ENCODE results near the gene AHI1. TPM values are rescaled to one million over a fixed set of nuclear protein-coding genes. Genes with fewer than 3 reads are reported as not detected.

AHI1 gene
- total RNA-seq, 1 donor from 2014 or later = 21.0 TPM

- no peaks in the 10 kb centered on the region for H3K27me3 Mint-ChIP-seq
- ATAC-seq (ENCODE audit: low read depth) (peak; percentile 31), DNase-seq (no peak)
- H3K9me3 Mint-ChIP-seq = no peaks in the 10 kb centered on the region
- POLR2A ChIA-PET = no interaction called here
- CTCF ChIA-PET = no interaction called here
- no peak overlapping the region for H3K4me3 Mint-ChIP-seq
- H3K36me3 Mint-ChIP-seq (ENCODE audit: low read depth) = no peaks in the 10 kb centered on the region
- H3K27ac Mint-ChIP-seq = no peak overlapping the region
- TF ChIP-seq CTCF (IDR thresholded peaks at IDR 0.05) = no peak
- H3K4me1 Mint-ChIP-seq = peaks cover 9% of the 10 kb centered on the region
- intact Hi-C loops (cut with micrococcal nuclease) = loop anchor here (10.0 kb wide), 1 partner anchor 789 kb away; no protein-coding TSS in a partner anchor
Observed at GRCh38 chr6:135434095-135434494, 63.4 kb downstream of the AHI1 start.

GRCh38 chr6:135428078-135428477, 69.5 kb downstream of the AHI1 start:
- Mint-ChIP-seq H3K9me3 (no peaks in the 10 kb centered on the region), H3K27me3 (no peaks in the 10 kb centered on the region), H3K27ac (no peak overlapping the region), H3K36me3 (ENCODE audit: low read depth) (no peaks in the 10 kb centered on the region), H3K4me3 (no peak overlapping the region), H3K4me1 (no peaks in the 10 kb centered on the region)
- ATAC-seq (ENCODE audit: low read depth) = no peak
- no peak for DNase-seq
- TF ChIP-seq CTCF (IDR thresholded peaks at IDR 0.05) = no peak
- intact Hi-C loops (cut with micrococcal nuclease) = no loop called here
- ChIA-PET POLR2A (no interaction called here), CTCF (no interaction called here)

- Mint-ChIP-seq H3K4me3 (no peak overlapping the region), H3K9me3 (no peaks in the 10 kb centered on the region), H3K27ac (no peak overlapping the region), H3K4me1 (no peaks in the 10 kb centered on the region), H3K36me3 (ENCODE audit: low read depth) (no peaks in the 10 kb centered on the region), H3K27me3 (no peaks in the 10 kb centered on the region)
- ATAC-seq (ENCODE audit: low read depth) (no peak), DNase-seq (no peak)
- no peak for TF ChIP-seq CTCF (IDR thresholded peaks at IDR 0.05)
- ChIA-PET CTCF (no interaction called here), POLR2A (no interaction called here)
- intact Hi-C loops (cut with micrococcal nuclease) = no loop called here
Observed at GRCh38 chr6:135426833-135427232, 70.7 kb downstream of the AHI1 start.

- H3K4me1 Mint-ChIP-seq = no peaks in the 10 kb centered on the region
- H3K36me3 Mint-ChIP-seq (ENCODE audit: low read depth) = no peaks in the 10 kb centered on the region
- no peak for ATAC-seq (ENCODE audit: low read depth)
- intact Hi-C loops (cut with micrococcal nuclease) = loop anchor here (5.0 kb wide), 2 partner anchors 337 to 1267 kb away; no protein-coding TSS in a partner anchor
- H3K27me3 Mint-ChIP-seq = no peaks in the 10 kb centered on the region
- no peak overlapping the region for H3K4me3 Mint-ChIP-seq
- ChIA-PET POLR2A (no interaction called here), CTCF (interaction anchor here (0.7 to 3.8 kb wide), 6 partner anchors 15 to 281 kb away, joined by 3 to 28 read pairs (median 3); no protein-coding TSS in a partner anchor)
- H3K27ac Mint-ChIP-seq = no peak overlapping the region
- H3K9me3 Mint-ChIP-seq = no peaks in the 10 kb centered on the region
- TF ChIP-seq CTCF (IDR thresholded peaks at IDR 0.05) = no peak
- DNase-seq = no peak
Observed at GRCh38 chr6:135424385-135424784, 73.2 kb downstream of the AHI1 start.

GRCh38 chr6:135423649-135424128, 73.9 kb downstream of the AHI1 start:
- ATAC-seq (ENCODE audit: low read depth) (peak; percentile 60), DNase-seq (no peak)
- no peak overlapping the region for H3K27ac Mint-ChIP-seq
- no peaks in the 10 kb centered on the region for H3K4me1 Mint-ChIP-seq
- H3K27me3 Mint-ChIP-seq = no peaks in the 10 kb centered on the region
- no peaks in the 10 kb centered on the region for H3K36me3 Mint-ChIP-seq (ENCODE audit: low read depth)
- no peak for TF ChIP-seq CTCF (IDR thresholded peaks at IDR 0.05)
- no peaks in the 10 kb centered on the region for H3K9me3 Mint-ChIP-seq
- intact Hi-C loops (cut with micrococcal nuclease) = loop anchor here (1.0 to 5.0 kb wide), 4 partner anchors 240 to 1266 kb away; no protein-coding TSS in a partner anchor
- POLR2A ChIA-PET = interaction anchor here (0.6 kb wide), 1 partner anchor 459 kb away, joined by 5 read pairs; no protein-coding TSS in a partner anchor
- H3K4me3 Mint-ChIP-seq = no peak overlapping the region
- CTCF ChIA-PET = interaction anchor here (0.9 to 3.8 kb wide), 6 partner anchors 233 to 369 kb away, joined by 3 to 28 read pairs (median 4); partner anchors contain the start of gene HBS1L
